UCSD-AML1 (cell line): ENCODE data around the gene DOC2B.
"Not testable (repeated sequence)": the region's sequence is repeated elsewhere in the genome, so short reads cannot be mapped to it uniquely, and the experiment has no call there.

Experiments
- DNase-seq: peaks from one replicate; lab custom pipeline; 2025; ENCODE audit not compliant: unreplicated experiment; lab: John Stamatoyannopoulos, UW

DOC2B gene

DNA sequence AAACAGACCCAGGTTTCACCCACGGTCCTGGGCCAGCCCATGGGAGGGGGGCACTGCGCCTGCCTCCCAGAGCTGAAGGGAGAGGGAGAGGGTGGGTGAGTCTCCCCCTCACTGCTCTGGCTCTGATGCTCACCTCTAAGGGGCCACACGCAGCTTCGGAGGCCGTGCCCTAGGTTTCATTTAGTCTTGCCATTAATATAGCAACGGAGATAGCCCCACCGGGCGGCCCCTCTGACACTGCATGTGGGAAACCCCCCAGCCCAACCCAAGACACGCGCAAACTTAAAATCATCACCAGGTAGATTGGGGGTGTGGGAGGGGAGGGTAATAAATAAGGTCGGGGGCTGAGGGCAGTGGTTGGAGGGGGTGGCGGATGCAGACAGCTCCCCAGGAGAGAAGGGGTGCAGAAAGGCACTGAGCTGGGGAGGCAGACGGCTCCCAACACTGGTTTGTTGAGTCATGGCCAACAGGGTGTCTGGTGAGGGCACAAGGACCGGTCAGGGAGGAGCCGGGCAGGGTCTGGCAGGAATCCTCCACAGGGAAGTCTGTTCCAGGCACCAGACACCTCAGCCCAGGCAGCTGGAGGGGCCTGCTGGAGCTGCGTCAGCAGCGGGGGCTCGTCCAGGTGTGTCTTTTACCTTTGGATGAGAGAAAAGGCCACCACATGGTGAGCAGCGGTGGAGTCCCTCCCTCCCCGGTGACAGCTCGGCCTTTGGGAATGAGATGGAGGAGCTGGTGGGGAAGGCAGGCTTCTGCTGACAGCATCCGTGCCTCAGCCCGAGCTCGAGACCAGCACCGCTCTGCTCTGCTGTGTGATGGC is 32.0 kb upstream of the DOC2B start:
- DNase-seq = no peak

DNA sequence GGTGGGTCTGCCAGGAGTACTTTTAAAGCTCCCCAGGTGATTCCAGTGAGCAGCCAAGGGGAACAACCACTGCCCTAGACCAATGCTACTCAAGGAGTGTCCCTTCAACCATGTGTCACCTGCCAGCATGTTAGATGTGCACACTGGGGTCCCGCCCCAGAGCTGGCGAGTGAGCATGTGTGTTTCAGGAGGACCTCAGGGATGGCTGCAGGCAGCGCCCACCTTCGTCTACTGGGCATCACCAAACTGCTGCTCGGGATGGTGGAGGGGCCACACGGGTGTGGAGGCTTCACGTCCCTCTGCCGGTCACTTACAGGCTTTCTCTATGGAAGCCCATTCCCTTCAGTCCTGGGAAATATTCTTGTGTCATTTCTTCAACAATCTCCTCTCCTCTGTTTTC is 29.0 kb upstream of the DOC2B start:
- DNase-seq = no peak

DNA sequence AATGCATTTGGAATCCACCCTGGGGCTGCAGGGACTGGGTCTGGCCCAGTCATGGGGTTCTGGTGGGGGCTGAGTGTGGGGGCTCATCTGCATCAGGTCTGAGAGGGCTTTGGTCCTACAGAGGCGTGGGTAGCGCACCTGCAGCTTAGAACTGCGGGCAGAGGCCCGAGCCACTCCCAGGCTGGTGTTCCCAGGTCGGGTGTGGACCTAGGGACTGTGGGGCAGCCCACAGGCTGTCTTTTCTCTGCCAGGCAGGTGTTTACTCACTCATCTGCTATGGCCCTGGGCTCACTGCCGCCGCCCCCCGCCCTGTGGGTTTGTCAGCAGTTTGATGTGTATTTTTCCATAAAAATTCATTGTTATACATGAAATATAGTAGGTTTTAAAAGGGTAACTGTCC is 27.0 kb upstream of the DOC2B start:
- DNase-seq = no peak

DNA sequence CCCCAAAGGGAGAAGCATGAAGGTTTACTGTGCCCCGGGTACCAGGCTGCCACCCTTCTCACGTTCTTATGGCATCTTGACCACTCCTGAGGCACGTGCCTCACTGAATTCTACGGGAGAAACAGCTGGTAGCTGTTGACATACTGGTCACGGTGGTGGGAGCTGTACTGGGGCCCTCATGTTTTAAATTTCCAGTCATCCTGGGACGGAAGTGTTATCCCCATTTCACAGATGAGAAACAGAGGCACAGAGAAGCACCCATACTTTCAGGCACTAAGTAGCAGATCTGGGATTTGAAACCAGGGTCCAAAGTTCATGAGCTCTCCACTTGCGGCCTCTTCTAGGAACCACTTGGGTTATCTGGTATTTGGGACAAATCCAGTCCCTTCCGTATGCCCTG is 26.3 kb upstream of the DOC2B start:
- no peak for DNase-seq

DNA sequence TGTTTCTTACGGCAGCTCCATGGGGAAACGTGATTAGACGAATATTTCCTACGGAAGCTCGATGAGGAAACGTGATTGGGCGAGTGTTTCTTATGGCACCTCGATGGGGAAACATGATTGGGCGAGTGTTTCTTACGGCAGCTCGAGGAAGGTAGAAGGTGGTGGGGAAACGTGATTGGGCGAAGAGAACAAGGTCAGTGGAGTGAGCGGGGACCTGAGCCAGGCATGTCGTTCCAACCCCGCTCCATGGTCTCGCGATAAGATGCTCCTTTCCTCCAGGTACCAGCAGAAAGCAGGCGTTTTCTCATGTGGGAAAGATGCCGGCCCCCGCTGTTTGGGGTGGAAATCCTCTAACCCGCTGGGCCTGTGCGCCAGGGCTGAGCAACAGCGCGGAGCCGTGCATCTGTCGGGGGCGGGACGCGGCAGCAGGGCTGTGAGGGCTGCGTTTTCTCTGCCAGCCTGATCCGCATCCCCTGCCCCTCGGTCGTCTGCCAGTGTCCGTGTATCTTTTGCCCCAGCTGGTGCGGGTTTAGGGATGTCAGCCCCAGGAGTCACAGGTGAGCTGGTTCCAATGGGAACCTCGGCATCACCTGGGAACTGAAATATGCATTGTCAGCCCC is 25.6 kb upstream of the DOC2B start:
- DNase-seq = no peak

DNA sequence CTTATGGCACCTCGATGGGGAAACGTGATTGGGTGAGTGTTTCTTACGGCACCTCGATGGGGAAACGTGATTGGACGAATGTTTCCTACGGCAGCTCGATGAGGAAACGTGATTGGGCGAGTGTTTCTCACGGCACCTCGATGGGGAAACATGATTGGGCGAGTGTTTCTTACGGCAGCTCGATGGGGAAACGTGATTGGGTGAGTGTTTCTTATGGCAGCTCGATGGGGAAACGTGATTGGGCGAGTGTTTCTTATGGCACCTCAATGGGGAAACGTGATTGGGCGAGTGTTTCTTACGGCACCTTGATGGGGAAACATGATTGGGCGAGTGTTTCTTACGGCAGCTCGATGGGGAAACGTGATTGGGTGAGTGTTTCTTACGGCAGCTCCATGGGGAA is 25.0 kb upstream of the DOC2B start:
- DNase-seq = not testable (repeated sequence)

DNA sequence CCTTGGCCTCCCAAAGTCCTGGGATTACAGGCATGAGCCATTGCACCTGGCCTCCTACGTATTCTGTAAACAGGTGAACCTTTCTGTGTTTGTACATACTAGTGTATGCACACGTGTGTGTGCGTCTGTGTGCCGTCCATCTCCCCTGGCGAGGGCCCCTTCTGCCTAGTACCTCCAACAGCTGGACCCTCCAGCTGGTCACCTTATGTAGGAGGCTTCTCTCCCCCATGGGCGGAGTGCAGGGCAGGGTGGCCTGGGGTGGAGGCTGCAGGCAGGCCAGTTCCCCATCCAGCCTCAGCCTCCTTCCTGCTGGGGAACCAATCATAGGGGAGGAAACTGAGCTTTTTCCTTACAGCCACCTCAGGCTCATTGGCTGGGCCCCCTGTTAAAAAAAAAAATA is 24.4 kb upstream of the DOC2B start:
- DNase-seq = no peak

DNA sequence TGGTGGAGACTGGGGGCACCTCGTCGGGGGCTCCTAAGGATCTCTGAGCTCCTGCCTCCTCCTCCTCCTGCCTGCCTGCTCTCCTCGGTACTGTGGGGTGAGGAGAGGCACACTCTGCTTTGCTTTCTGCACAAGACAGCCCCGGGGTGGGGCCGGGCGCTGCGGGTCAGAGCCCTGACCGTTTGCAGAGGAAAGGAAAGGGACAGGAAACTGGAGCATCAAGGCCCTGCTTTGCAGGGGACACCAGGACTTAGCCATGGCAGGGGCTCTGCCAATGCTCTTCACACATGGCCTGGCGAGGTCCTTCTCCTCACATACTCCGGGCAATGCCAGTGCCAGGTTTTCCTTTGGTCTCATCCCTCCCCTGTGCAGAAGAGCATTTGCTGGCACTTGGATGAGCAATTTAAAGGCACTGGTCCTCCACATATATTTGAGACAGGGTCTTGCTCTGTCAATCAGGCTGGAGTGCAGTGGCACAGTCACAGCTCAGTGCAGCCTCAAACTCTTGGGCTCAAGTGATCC is 23.8 kb upstream of the DOC2B start:
- DNase-seq = no peak

DNA sequence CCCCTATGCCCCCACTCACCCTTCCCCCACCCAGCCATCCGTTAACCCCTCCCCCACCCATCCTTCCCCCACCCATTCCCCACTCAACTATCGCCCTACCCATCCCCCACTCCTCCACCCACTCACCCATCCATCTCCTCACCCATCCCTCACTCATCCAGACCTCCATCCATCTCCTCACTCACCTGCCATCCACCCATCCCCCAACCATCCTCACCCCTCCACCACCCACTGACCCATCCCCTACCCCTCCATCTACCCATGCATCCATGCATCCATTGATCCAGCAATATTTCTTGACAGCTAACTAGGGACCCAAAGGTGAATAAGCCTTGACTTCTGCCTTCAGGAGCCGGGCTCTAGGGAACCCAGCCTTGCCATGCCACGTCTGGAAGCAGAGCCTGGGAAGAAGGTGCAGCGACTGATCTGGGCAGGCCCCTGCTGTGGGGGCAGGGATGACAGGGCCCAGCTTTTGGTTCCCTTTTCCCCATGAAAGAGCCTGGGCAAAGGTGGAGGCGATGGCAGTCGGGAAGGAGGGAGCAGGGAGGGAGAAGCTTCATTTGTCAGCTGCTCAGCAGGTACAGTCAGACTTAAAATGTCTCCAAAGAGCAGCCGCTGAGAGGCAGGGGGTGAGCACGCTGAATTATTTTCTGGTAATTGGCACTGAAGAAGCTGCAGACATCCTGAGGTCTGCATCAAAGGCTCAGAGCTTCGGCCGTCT is 23.1 kb upstream of the DOC2B start:
- DNase-seq = no peak

DNA sequence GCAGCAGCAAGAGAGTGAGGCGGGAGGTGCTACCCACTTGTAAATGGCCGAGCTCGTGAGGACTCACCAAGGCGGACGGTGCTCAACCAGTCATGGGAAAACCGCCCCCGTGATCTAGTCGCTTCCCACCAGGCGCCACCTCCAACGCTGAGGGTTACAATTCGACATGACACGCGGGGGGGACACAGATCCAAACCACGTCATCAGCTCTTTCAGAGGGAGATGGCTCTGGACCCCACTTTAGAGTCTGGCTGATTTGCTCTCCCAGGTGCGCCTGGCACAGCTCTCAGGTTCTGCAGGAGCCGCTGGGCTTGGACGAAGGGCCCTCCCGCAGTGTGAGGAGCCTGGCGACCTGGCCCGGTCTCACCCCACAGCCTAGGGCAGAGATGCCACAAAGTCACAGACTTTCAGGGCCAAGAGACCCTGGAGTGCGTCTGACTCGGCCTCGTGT is 21.1 kb upstream of the DOC2B start:
- no peak for DNase-seq

DNA sequence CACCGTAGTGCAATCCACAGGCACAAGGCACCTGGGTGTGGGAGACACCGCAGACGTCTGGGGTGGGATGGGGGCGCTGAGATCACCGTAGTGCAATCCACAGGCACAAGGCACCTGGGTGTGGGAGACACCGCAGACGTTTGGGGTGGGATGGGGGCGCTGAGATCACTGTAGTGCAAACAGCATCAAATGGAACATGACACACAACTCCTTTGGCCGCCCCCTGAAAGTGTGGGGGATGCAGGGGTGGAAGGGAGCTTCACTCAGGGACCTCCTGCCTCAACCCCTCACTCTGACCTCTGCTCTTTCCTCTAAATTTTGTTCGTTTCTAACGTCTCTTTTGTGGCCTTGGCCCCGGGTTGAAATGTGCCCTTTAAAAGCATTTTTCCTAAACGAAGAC is 20.3 kb upstream of the DOC2B start:
- DNase-seq = not testable (repeated sequence)

DNA sequence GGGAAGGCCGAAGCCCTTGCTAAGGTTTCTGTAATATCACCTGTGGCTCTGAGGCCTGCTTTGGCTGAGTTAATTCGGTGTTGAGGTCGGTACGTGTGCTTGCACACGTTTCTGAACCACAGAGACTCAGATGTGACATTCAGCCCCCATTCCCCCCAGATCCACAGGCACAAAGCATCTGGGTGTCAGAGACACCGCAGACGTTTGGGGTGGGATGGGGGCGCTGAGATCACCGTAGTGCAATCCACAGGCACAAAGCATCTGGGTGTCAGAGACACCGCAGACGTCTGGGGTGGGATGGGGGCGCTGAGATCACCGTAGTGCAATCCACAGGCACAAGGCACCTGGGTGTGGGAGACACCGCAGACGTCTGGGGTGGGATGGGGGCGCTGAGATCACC is 19.8 kb upstream of the DOC2B start:
- not testable (repeated sequence) for DNase-seq

DNA sequence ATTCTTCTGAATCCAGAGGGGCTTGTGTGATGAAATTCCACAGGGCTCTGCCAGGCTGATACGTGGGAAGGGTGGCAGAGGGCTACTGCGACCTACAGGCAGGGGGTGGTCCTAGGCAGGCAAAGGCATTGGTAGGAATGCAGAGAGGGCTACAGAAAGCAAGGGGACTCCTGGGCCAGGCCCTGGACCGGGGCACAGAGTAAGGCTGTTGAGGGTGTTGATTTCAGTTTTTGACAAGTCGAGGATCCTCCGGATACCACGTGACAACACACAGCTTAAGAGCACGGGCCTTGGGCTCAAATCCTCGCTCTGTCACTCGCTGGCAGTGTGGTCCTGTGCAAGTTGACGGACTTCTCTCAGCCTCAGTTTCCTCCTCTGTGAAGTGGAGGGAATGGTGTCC is 19.1 kb upstream of the DOC2B start:
- no peak for DNase-seq

DNA sequence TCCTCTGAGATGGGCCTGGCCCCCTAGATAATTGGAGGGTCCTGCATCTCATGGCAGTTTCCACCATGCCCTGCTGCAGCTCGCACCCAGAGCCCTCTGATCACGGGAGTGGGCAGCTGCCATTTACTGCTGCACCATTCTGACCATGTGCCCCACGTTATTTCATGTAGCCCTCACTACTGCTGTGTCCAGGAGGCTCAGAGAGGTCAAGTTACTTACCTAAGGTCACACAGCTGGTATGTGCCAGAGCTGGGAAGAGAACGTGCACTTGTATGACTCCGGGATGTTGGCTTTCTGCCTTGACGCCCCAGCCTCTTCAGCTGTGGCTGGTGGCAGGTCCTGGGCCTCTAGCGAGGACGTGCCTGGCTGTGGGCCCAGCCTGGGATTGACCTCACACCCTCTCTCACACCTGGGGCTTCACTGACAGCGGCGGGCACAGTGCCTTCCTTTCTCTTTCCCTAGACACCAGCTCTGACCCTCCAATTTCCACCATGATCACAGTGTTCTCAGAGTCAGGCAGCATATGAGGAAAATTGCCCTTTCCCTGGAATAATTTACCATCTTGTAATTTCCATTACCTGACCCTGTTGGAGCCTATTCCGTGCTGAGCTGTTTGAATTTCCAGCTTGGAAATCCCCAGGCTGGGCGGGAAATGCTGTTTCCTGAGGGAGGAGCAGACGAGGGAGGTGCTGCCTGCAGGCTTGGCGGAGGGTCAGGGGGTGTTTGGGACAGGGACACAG is 18.5 kb upstream of the DOC2B start:
- no peak for DNase-seq

DNA sequence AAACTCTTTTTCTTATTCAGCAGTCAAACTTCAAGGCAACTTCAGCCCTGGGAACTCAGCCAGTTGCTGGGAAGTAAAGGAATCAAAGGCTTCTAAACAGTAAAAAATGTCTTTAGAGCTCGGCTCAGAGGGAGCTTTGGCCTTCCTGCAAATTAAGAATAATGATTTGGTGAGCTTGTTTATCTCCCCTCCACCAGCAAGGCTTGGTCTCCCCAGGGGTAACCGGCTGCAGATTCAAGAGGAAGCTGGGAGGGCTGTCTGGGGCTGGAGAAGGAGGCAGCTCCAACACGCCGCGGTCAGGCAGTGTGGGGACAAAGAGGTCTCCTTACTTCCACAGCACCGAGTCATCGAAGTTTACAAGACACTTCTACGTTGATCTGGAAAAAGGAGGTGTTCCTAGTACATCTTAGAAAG is 17.7 kb upstream of the DOC2B start:
- peak; percentile 22 for DNase-seq

DNA sequence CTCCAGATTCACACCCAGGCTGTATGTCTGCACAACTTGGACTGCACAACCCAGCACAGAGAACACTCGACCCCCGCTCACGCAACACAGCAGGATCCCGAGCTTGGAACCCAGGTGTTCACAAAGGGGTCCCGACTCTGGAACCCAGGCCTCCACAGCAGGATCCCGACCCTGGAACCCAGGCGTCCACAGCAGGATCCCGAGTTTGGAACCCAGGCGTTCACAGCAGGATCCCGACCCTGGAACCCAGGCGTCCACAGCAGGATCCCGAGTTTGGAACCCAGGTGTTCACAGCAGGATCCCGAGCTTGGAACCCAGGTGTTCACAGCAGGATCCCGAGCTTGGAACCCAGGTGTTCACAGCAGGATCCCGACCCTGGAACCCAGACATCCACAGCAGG is 16.8 kb upstream of the DOC2B start:
- not testable (repeated sequence) for DNase-seq

DNA sequence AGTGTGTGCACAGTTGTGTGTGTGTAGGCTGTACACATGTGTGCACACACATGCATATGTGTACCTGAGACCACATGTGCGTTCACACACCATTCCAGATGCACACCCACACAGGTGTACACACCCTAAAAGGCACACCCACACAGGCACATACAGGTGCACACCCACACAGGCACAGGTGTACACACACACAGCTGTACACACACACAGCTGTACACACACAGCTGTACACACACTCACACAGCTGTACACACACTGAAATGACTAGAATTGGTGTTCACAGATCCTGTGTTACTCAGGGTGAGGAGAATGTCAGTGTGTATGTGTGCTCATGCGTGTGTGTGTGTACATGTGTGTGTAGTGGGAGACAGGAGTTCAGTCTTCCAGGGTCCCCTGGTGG is 15.9 kb upstream of the DOC2B start:
- DNase-seq = no peak

DNA sequence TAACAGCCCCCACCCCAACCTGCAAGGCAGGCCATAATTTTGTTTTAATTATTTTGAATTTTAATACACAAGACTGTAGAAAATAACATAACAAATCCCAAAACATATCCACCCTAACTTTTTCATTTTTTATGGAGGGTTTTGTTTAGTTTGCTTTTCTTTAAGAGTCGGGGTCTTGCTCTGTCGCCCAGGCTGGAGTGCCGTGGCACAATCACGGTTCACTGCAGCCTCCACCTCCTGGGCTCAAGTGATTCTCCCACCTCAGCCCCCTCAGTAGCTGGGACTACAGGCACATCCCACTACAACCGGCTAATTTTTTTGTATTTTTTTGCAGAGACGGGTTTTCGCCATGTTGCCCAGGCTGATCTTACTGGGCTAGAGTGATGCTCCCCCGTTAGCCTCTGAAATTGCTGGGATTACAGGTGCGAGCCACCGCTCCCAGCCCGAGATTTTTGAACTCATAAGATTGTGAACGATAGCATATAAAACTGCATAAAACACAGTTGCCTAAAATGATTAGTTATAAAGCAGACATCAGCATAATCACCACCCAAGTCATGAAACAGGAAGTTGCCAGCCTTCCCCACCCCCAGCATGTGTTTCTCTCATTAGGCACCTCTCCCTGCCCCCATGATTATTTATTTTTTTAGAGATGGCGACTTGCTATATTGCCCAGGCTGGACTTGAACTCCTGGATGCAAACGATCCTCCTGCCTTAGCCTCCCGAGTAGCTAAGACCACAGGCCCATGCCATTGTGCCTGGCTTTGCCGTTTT is 13.6 kb upstream of the DOC2B start:
- no peak for DNase-seq

DNA sequence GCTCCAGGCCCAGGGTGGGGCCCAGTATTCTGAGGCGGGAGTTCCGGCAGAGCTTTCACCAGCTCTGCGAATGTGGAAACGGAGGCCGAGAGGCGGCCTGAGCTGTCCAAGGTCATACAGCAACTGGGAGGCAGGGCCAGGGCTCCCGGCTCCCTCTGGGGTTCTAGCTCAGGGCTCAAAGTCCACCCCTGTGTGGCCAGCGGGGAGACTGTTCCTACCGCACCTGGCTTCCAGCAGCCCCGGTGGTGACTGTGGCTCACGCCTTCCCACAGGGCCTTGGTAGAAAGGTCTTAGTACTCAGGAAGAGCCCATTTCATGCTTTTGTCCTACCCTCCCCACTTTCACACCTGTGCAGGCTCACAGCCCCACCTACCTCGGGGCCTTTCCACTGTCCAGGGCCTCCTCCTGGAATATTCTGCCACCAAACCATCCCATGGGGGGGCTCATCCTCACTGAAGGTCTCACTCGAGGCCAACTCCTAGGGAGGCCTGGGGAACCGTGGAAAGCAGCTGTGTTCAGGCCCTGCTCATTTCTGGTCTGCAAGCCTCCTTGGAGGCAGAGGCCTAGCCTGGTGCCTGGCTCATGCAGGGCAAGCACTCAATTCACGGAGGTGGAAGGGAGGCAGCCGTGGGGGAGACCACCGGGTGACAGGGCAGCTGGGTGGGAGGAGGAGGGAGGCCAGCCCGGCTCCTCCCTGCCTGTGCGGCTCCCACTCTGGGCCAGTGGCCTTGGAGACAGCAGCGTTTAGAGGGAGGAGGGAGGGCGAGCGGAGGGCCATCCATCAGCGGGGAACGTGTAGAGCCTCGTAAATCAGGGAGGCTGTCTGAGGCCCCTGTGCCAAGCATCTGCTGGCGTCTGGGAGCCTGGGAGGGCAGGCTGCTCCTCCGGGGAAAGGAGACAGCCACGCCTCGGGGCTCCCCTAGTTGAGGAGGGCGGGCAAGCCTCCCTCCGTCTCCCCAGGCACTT is 12.7 kb upstream of the DOC2B start:
- DNase-seq = no peak
